H1 (cell line): ENCODE data around the gene TESMIN. TPM values are rescaled to one million over a fixed set of nuclear protein-coding genes. Genes with fewer than 3 reads are reported as not detected.

Experiments used
- CEBPB ChIP-seq: IDR thresholded peaks from 2 replicates; pipeline ENCODE4 v1.6.1; 2012; ENCODE audit warnings: low read depth, low read length
- GTF2F1 ChIP-seq: IDR thresholded peaks from 2 replicates; pipeline ENCODE4 v1.6.1; 2012; ENCODE audit warnings: low read depth, low read length, improper control_type of control experiment, borderline replicate concordance
- NANOG ChIP-seq: IDR thresholded peaks from 2 replicates; pipeline ENCODE4 v1.6.1; 2011; ENCODE audit warnings: low read length, low read depth, mild to moderate bottlenecking, inconsistent platforms; ENCODE audit not compliant: insufficient read depth, poor library complexity, severe bottlenecking
- POLR2A ChIP-seq, 2 experiments: IDR thresholded peaks; 1 replicate in 1 of 2; 2 replicates in 1 of 2; pipeline ENCODE4 v1.6.1; 2011; ENCODE audit warnings: low read depth in 2 of 2, low read length in 2 of 2, mild to moderate bottlenecking in 2 of 2; ENCODE audit errors: control extremely low read depth in 1 of 2
- SAP30 ChIP-seq: fragments of 300-600 bp; sonication (generic); IDR thresholded peaks from 2 replicates; pipeline ENCODE4 v1.7.1; 2012; ENCODE audit warnings: low read length, moderate library complexity, mild to moderate bottlenecking, inconsistent platforms; ENCODE audit not compliant: insufficient read depth, insufficient replicate concordance
- SIX5 ChIP-seq: IDR thresholded peaks from 2 replicates; pipeline ENCODE4 v1.6.1; 2011; ENCODE audit warnings: mild to moderate bottlenecking, low read depth, low read length
- SP2 ChIP-seq: IDR thresholded peaks from 2 replicates; pipeline ENCODE4 v1.6.1; 2012; ENCODE audit warnings: mild to moderate bottlenecking, low read length, inconsistent platforms
- SUZ12 ChIP-seq: fragments of 200-600 bp; sonication (generic); IDR thresholded peaks from 2 replicates; pipeline ENCODE4 v1.6.1; 2012; ENCODE audit warnings: mild to moderate bottlenecking, inconsistent platforms, low read length, moderate library complexity, mixed read lengths
- TBP ChIP-seq: IDR thresholded peaks from 2 replicates; pipeline ENCODE4 v1.6.1; 2011; ENCODE audit warnings: low read depth, low read length, improper control_type of control experiment
- TEAD4 ChIP-seq: IDR thresholded peaks from 2 replicates; pipeline ENCODE4 v1.6.1; 2012; ENCODE audit warnings: low read depth, low read length, inconsistent platforms, mixed read lengths
- YY1 ChIP-seq: IDR thresholded peaks from 2 replicates; pipeline ENCODE4 v1.6.1; 2011; ENCODE audit warnings: low read depth, mild to moderate bottlenecking, low read length
- polyA plus RNA-seq, 7 experiments: library from polyadenylated mRNA; depleted of rRNA in 3 of 7; stranded (reverse) in 5 of 7; unstranded in 2 of 7; fragments of >200 nt in 5 of 7; fragments of 200-250 nt in 2 of 7; gene quantifications; 1 replicate in 5 of 7; 2 replicates in 1 of 7; 4 replicates in 1 of 7; pipeline versions ENCODE4 v1.2.1 to v1.2.3, GENCODE V29; 2011 to 2013; ENCODE audit warnings: missing spikeins in 2 of 7, mixed read lengths in 2 of 7
- total RNA-seq: library from RNA; stranded (reverse); fragmentation: NEBNext Ultra II Directional; extraction: Animal tissue kit (Norgen Biotek cat#: 25700); gene quantifications from 2 replicates; pipeline ENCODE4 v1.2.1, GENCODE V29; 2021

Gene TESMIN
- total and polyA plus RNA-seq, 2 of the 8 experiments (the other 6 are each of a cell fraction or from before 2014, with no cell fraction given): 22.6 to 61.1 TPM

DNA sequence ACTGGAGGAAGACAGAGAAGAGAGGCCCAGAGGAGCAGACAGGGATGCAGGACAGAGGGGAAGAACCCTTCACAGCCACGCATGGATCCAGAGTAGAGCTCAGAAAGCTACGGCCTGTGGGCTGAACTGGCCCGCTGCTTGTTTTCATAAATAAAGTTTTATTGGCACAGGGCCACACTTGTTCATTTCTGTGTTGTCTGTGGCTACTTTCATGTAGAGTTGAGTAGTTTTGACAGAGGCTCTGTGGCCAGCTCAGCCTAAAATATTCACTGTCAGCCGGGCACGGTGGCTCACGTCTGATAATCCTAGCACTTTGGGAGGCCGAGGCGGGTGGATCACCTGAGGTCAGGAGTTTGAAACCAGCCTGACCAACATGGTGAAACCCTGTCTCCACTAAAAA, 93.2 kb downstream of the TESMIN start (continued):
- no peak for TF ChIP-seq SIX5
- no peak for TF ChIP-seq SUZ12
- no peak for TF ChIP-seq POLR2A (IDR thresholded peaks at IDR 0.05; ENCODE audit: control extremely low read depth in 1 of 2, low read depth in 2 of 2, low read length in 2 of 2)
- no peak for TF ChIP-seq CEBPB
- no peak for TF ChIP-seq YY1
- no peak for TF ChIP-seq GTF2F1
- no peak for TF ChIP-seq TEAD4
- no peak for TF ChIP-seq TBP
- TF ChIP-seq SAP30: no peak
- no peak for TF ChIP-seq SP2
- TF ChIP-seq NANOG: no peak
- TF ChIP-seq, all 59 proteins: peak for 0

Other genes starting within 250 kb of the TESMIN start
- 233 and 234 TPM in 2 replicates for gene GAL, start 67.0 kb downstream of the TESMIN start, total RNA-seq
- 81.8 and 124 TPM in 2 replicates for gene GAL, start 67.0 kb downstream of the TESMIN start, polyA plus RNA-seq (2011; rRNA removed)
- 9.6 and 12.2 TPM in 2 replicates for gene CPT1A, start 90.4 kb upstream of the TESMIN start, total RNA-seq
- 2.9 and 3.8 TPM in 2 replicates for gene CPT1A, start 90.4 kb upstream of the TESMIN start, polyA plus RNA-seq (2011; rRNA removed)
- 103 and 107 TPM in 2 replicates for gene MRPL21, start 152.3 kb upstream of the TESMIN start, total RNA-seq
- 72.0 and 102 TPM in 2 replicates for gene MRPL21, start 152.3 kb upstream of the TESMIN start, polyA plus RNA-seq (2011; rRNA removed)
- 17.6 and 19.1 TPM in 2 replicates for gene IGHMBP2, start 152.4 kb upstream of the TESMIN start, total RNA-seq
- 8.4 and 11.5 TPM in 2 replicates for gene IGHMBP2, start 152.4 kb upstream of the TESMIN start, polyA plus RNA-seq (2011; rRNA removed)
- gene MRGPRD, start 229.5 kb upstream of the TESMIN start, total RNA-seq: not detected in 2 replicates
- gene MRGPRD, start 229.5 kb upstream of the TESMIN start, polyA plus RNA-seq (2011; rRNA removed): not detected in 2 replicates